Activated B cell treated with CpG ODN at 0.5 μM for 24 hours (primary cell): ENCODE data around the gene ST6GALNAC4. TPM values are rescaled to one million over a fixed set of nuclear protein-coding genes. Genes with fewer than 3 reads are reported as not detected.

Experiments used
- ATAC-seq: fragments of 200-7000 bp; cut with Tn5 transposase; one replicate; pipeline ENCODE4 v1.10.0; 2021; ENCODE audit warnings: low read depth, mild to moderate bottlenecking, moderate library complexity
- CTCF ChIA-PET: fragments of 350-600 bp; sonication (Branson Sonifier 250); formaldehyde crosslinking; loops from one replicate; lab custom pipeline; 2021; ENCODE audit warnings: antibody characterized with exemption; lab: Charles Lee
- POLR2A ChIA-PET: fragments of 350-600 bp; sonication (Branson Sonifier 250); formaldehyde crosslinking; loops from one replicate; lab custom pipeline; 2021; ENCODE audit warnings: antibody characterized with exemption; lab: Charles Lee
- DNase-seq: peaks from one replicate; pipeline ENCODE4 v3.0.0; 2022
- H3K27ac Mint-ChIP-seq: one replicate; pipeline ENCODE4 v1.8.0; 2020; ENCODE audit warnings: mixed read lengths
- H3K27me3 Mint-ChIP-seq: one replicate; pipeline ENCODE4 v1.8.0; 2021; ENCODE audit warnings: mixed read lengths
- H3K36me3 Mint-ChIP-seq: one replicate; pipeline ENCODE4 v1.8.0; 2021; ENCODE audit warnings: low read depth, mixed read lengths
- H3K4me1 Mint-ChIP-seq: one replicate; pipeline ENCODE4 v1.8.0; 2021; ENCODE audit warnings: mixed read lengths
- H3K4me3 Mint-ChIP-seq: one replicate; pipeline ENCODE4 v1.8.0; 2020; ENCODE audit warnings: mild to moderate bottlenecking, mixed read lengths
- H3K9me3 Mint-ChIP-seq: one replicate; pipeline ENCODE4 v1.8.0; 2020; ENCODE audit warnings: mixed read lengths
- CTCF ChIP-seq: fragments of 200-600 bp; IDR thresholded peaks from one replicate; pipeline ENCODE4 v1.8.0; 2022; ENCODE audit warnings: antibody characterized with exemption, mild to moderate bottlenecking
- intact Hi-C: fragments of 100-400 bp; cut with micrococcal nuclease; formaldehyde crosslinking; loops from one replicate; pipeline ENCODE4 v1.15.1; 2024
- total RNA-seq: library from RNA; stranded (reverse); gene quantifications from 2 replicates; pipeline ENCODE4 v1.2.3, GENCODE V29; 2022

Gene ST6GALNAC4
- total RNA-seq, 1 donor from 2014 or later, result 85.4 TPM

GRCh38 chr9:127912296-127912695 is 4.5 kb downstream of the ST6GALNAC4 start:
- Mint-ChIP-seq H3K27ac (peak overlapping the region; percentile 96), H3K4me3 (no peak overlapping the region), H3K36me3 (peaks cover 63% of the 10 kb centered on the region), H3K4me1 (peaks cover 63% of the 10 kb centered on the region), H3K27me3 (no peaks in the 10 kb centered on the region), H3K9me3 (no peaks in the 10 kb centered on the region)
- intact Hi-C loops, result no loop called here
- ChIA-PET POLR2A (interaction anchor here (12.0 kb wide), 1 partner anchor 10 kb away, joined by 457 read pairs; the partner anchor contains the start of gene ST6GALNAC6), CTCF (interaction anchor here (1.4 kb wide), 1 partner anchor 9 kb away, joined by 5 read pairs; no protein-coding TSS in a partner anchor)
- no peak for TF ChIP-seq CTCF
- no peak for ATAC-seq
- no peak for DNase-seq

GRCh38 chr9:127910613-127911205 is 6.1 kb downstream of the ST6GALNAC4 start:
- intact Hi-C loops, result no loop called here
- H3K27me3 Mint-ChIP-seq, result no peaks in the 10 kb centered on the region
- H3K4me1 Mint-ChIP-seq, result peaks cover 73% of the 10 kb centered on the region
- no peaks in the 10 kb centered on the region for H3K9me3 Mint-ChIP-seq
- no peak for TF ChIP-seq CTCF
- DNase-seq, result no peak
- CTCF ChIA-PET, result interaction anchor here (1.0 kb wide), 1 partner anchor 40 kb away, joined by 3 read pairs; no protein-coding TSS in a partner anchor
- peak overlapping the region; percentile 96 for H3K27ac Mint-ChIP-seq
- ATAC-seq, result no peak
- H3K36me3 Mint-ChIP-seq, result peaks cover 61% of the 10 kb centered on the region
- POLR2A ChIA-PET, result interaction anchor here (1.3 to 3.3 kb wide), 3 partner anchors 11 to 131 kb away, joined by 4 to 20 read pairs (median 5); partner anchors contain the start of genes CDK9 and ST6GALNAC6
- peak overlapping the region; percentile 73 for H3K4me3 Mint-ChIP-seq

- Mint-ChIP-seq H3K36me3 (peaks cover 58% of the 10 kb centered on the region), H3K27ac (peak overlapping the region; percentile 46), H3K4me3 (no peak overlapping the region)
Measured at GRCh38 chr9:127909839-127910273, 7.0 kb downstream of the ST6GALNAC4 start.

GRCh38 chr9:127908660-127908926 is 8.2 kb downstream of the ST6GALNAC4 start:
- ChIA-PET POLR2A (interaction anchor here (3.3 to 12.3 kb wide), 2 partner anchors 9 kb away, joined by 20 to 457 read pairs; partner anchors contain the start of genes ST6GALNAC4 and ST6GALNAC6), CTCF (no interaction called here)
- intact Hi-C loops, result no loop called here
- no peak for TF ChIP-seq CTCF
- H3K27me3 Mint-ChIP-seq, result no peaks in the 10 kb centered on the region
- ATAC-seq (no peak), DNase-seq (no peak)
- H3K9me3 Mint-ChIP-seq, result no peaks in the 10 kb centered on the region
- peaks cover 51% of the 10 kb centered on the region for H3K36me3 Mint-ChIP-seq
- no peak overlapping the region for H3K4me3 Mint-ChIP-seq
- H3K27ac Mint-ChIP-seq, result peak overlapping the region; percentile 35
- peaks cover 76% of the 10 kb centered on the region for H3K4me1 Mint-ChIP-seq

More at GRCh38 chr9:127909839-127910273, 7.0 kb downstream of the ST6GALNAC4 start:
- ChIA-PET POLR2A (interaction anchor here (0.7 to 3.3 kb wide), 4 partner anchors 10 to 131 kb away, joined by 4 to 20 read pairs (median 4); partner anchors contain the start of genes CDK9 and ST6GALNAC6), CTCF (no interaction called here)
- Mint-ChIP-seq H3K27me3 (no peaks in the 10 kb centered on the region), H3K4me1 (peaks cover 73% of the 10 kb centered on the region), H3K9me3 (no peaks in the 10 kb centered on the region)
- DNase-seq (no peak), ATAC-seq (no peak)
- no peak for TF ChIP-seq CTCF
- intact Hi-C loops, result no loop called here

GRCh38 chr9:127907867-127908659 is 8.8 kb downstream of the ST6GALNAC4 start:
- peaks cover 47% of the 10 kb centered on the region for H3K36me3 Mint-ChIP-seq
- peaks cover 77% of the 10 kb centered on the region for H3K4me1 Mint-ChIP-seq
- H3K27ac Mint-ChIP-seq, result peak overlapping the region; percentile 98
- H3K9me3 Mint-ChIP-seq, result no peaks in the 10 kb centered on the region
- ATAC-seq (no peak), DNase-seq (no peak)
- H3K27me3 Mint-ChIP-seq, result no peaks in the 10 kb centered on the region
- H3K4me3 Mint-ChIP-seq, result no peak overlapping the region
- POLR2A ChIA-PET, result interaction anchor here (0.6 to 12.3 kb wide), 2 partner anchors 10 to 798 kb away, joined by 3 to 457 read pairs; partner anchors contain the start of gene ST6GALNAC4
- no peak for TF ChIP-seq CTCF
- intact Hi-C loops, result no loop called here
- CTCF ChIA-PET, result no interaction called here
